Kidney epithelial cell (primary cell): Measurements from ENCODE around the gene MAJIN. TPM values are rescaled to one million over a fixed set of nuclear protein-coding genes. Genes with fewer than 3 reads are reported as not detected.
A peak's percentile ranks its signal among the peaks of the same experiment; 100 is the strongest.
"Not testable (repeated sequence)": the region's sequence is repeated elsewhere in the genome, so short reads cannot be mapped to it uniquely, and the experiment has no call there.

Experiments used
- DNase-seq: peaks from one replicate; pipeline ENCODE4 v3.0.0-alpha.2; 2010; ENCODE audit warnings: low read depth
- H3K27me3 ChIP-seq: 2 replicates; pipeline ENCODE4 v1.6.0; 2011; ENCODE audit warnings: low read length; ENCODE audit not compliant: control insufficient read depth, insufficient read depth
- H3K36me3 ChIP-seq: 2 replicates; pipeline ENCODE4 v1.5.1; 2011; ENCODE audit warnings: low read length; ENCODE audit not compliant: control insufficient read depth, insufficient read depth
- H3K4me3 ChIP-seq: 2 replicates; pipeline ENCODE4 v1.5.1; 2011; ENCODE audit warnings: low read depth, mild to moderate bottlenecking, control low read depth, low read length
- total RNA-seq: library from RNA; depleted of rRNA; stranded (reverse); fragments of >200 nt; gene quantifications from 2 replicates; pipeline ENCODE4 v1.2.3, GENCODE V29; 2015
- TF ChIP-seq, protein P1 (sequence below): IDR thresholded peaks from 2 replicates; pipeline ENCODE4 v1.5.1; 2011; ENCODE audit warnings: mild to moderate bottlenecking, moderate library complexity, low read length, control low read depth, inconsistent platforms; ENCODE audit not compliant: insufficient read depth, poor library complexity, severe bottlenecking

The MAJIN gene
- total RNA-seq, 1 donor from 2014 or later: 0.17 TPM

- Histone ChIP-seq H3K27me3 (no peaks in the 10 kb centered on the region), H3K36me3 (no peaks in the 10 kb centered on the region), H3K4me3 (peak overlapping the region; percentile 72)
- DNase-seq: no peak
- TF ChIP-seq, protein P1, sequence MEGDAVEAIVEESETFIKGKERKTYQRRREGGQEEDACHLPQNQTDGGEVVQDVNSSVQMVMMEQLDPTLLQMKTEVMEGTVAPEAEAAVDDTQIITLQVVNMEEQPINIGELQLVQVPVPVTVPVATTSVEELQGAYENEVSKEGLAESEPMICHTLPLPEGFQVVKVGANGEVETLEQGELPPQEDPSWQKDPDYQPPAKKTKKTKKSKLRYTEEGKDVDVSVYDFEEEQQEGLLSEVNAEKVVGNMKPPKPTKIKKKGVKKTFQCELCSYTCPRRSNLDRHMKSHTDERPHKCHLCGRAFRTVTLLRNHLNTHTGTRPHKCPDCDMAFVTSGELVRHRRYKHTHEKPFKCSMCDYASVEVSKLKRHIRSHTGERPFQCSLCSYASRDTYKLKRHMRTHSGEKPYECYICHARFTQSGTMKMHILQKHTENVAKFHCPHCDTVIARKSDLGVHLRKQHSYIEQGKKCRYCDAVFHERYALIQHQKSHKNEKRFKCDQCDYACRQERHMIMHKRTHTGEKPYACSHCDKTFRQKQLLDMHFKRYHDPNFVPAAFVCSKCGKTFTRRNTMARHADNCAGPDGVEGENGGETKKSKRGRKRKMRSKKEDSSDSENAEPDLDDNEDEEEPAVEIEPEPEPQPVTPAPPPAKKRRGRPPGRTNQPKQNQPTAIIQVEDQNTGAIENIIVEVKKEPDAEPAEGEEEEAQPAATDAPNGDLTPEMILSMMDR: no peak
These were observed 42.9 kb upstream of the MAJIN start for GRCh38 chr11:65014726-65015227.

DNA sequence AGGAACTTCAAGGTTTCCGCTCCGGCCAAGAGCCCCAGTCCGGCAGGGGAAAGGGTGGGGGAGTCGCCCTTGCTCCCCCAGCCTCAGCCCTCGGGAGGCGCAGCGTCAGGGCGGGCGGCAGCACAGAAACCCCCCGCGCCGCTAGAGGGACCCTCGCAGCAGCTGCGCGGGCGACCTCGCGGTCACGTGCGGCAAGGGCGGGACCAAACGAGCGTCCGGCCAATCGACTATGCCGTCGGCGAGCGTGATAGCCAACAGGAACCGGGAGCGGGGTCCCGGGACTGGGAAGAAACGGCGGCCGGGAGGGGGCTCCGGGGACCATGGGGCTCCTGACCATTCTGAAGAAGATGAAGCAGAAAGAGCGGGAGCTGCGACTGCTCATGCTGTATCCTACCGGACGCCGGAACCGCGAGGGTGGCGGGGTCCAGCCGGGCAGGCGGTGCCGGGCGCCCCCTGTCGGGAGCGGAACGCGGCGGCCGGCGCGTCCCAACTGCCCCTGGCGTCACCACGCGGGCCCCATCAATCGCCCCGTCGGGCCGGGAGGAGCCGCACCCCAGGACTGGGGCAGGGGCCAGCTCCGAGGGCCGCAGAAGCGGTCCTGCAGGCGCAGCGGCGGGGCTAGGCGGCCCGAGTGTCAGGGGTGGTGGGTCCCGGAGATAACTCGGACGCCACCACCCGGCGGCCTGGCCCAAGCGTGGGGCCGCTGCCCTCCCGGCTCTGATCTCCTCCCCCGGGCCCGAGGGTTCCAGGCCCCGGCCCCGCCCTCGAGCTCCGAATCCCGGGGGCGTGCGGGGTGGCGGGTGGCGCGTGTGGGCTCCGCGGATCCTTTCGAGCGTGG, 42.2 kb upstream of the MAJIN start, which contains the start of gene ARL2:
TSS of gene ARL2 (plus strand) at position 273 of the 838 bp plus-strand sequence. CDS start at position 321, 48 bp downstream.
- TF ChIP-seq, protein P1: peak; percentile 24
- Histone ChIP-seq H3K4me3 (peak within 1 kb of the TSS; percentile 72), H3K27me3 (no peaks in the 10 kb centered on the region), H3K36me3 (no peaks in the 10 kb centered on the region)
- DNase-seq: no peak

- Histone ChIP-seq H3K27me3 (no peaks in the 10 kb centered on the region), H3K4me3 (peak overlapping the region; percentile 72), H3K36me3 (no peaks in the 10 kb centered on the region)
- no peak for DNase-seq
- TF ChIP-seq, protein P1: peak; percentile 85
These were observed 41.4 kb upstream of the MAJIN start for GRCh38 chr11:65013130-65013887.

- DNase-seq: no peak
- TF ChIP-seq, protein P1: no peak
- H3K4me3 ChIP-seq: no peak overlapping the region
These were observed 37.0 kb upstream of the MAJIN start for GRCh38 chr11:65008873-65009272.

GRCh38 chr11:65008016-65008415, 36.1 kb upstream of the MAJIN start:
- Histone ChIP-seq H3K27me3 (no peaks in the 10 kb centered on the region), H3K36me3 (no peaks in the 10 kb centered on the region), H3K4me3 (no peak overlapping the region)
- no peak for DNase-seq
- TF ChIP-seq, protein P1: no peak

More at GRCh38 chr11:65008873-65009272, 37.0 kb upstream of the MAJIN start:
- H3K36me3 ChIP-seq: no peaks in the 10 kb centered on the region
- no peaks in the 10 kb centered on the region for H3K27me3 ChIP-seq

DNA sequence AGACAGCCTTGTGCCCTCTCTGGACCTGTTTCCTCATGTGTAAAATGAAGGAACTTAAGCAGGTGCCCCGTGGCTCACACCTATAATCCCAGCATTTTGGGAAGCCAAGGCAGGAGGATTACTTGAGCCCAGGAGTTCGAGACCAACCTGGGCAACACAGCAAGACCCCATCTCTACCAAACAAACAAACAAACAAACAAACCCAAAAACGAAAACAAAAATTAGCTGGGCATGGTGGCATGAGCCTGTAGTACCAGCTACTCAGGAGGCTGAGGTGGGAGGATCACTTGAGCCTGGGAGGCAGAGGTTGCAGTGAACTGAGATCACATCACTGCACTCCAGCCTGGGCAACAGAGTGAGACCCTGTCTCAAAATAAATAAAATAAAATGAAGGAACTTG, 32.1 kb upstream of the MAJIN start:
- not testable (repeated sequence) for H3K4me3 ChIP-seq, H3K36me3 ChIP-seq, DNase-seq, H3K27me3 ChIP-seq
